NCI-H510A (cell line): ENCODE data around the gene LINGO3.
"Not testable (repeated sequence)": the region's sequence is repeated elsewhere in the genome, so short reads cannot be mapped to it uniquely, and the experiment has no call there.

Experiments
- DNase-seq: peaks from one replicate; lab custom pipeline; 2025; lab: John Stamatoyannopoulos, UW

Gene LINGO3, protein sequence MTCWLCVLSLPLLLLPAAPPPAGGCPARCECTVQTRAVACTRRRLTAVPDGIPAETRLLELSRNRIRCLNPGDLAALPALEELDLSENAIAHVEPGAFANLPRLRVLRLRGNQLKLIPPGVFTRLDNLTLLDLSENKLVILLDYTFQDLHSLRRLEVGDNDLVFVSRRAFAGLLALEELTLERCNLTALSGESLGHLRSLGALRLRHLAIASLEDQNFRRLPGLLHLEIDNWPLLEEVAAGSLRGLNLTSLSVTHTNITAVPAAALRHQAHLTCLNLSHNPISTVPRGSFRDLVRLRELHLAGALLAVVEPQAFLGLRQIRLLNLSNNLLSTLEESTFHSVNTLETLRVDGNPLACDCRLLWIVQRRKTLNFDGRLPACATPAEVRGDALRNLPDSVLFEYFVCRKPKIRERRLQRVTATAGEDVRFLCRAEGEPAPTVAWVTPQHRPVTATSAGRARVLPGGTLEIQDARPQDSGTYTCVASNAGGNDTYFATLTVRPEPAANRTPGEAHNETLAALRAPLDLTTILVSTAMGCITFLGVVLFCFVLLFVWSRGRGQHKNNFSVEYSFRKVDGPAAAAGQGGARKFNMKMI

DNA sequence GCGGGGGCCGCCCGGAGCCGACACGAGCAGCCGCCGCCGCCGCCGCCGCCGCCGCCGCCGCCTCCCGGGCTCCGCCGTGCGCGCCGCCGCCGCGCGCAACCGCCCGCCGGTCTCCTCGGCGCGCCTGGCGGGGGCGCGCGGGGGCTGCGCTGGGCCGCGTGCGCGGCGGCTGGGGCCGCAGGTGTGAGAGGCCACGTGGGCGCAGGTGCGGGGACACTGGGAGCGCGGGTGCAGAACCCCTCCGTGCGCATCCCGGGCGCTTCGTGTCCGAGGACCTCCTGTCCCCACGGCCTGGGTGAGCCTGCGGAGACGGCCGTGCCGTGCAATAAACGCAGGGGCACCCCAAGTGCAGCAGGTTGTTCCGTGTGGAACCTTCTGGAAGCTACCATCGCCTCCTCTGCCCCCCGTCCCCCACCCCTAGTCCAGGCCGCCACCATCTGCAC lies at the start of gene LINGO3:
TSS of gene LINGO3 (minus strand) at position 41 of the 443 bp plus-strand sequence. CDS start 16,378 bp downstream, outside the sequence.
- no peak for DNase-seq

DNA sequence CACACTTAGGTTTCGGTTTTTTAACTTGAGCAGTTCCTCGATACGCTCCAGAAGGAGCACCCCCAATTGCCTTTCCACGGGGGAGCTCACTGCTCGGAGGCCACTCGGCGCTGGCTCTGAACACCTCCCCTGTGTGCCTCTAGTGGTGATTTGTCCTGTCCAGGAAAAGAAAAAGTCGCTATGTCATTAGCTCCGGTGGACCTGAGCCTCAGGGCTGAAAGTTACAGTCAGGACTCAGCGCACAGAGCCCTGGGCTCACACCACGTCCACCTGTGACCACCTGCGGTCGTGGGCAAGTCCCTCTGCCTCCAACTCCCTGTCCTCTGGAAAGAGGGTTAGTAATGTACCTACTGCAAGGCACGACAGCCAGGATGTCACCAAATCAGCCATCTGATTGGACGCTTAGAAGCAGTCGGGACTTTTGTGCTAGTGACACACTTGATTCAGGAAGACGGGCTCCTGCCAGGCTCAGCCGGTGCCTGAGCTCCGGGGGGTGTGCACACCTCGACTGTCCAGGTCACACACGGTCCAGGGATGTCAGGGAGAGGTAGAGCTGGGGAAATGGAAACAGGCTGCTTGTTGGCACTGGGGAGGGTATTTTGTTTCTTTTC lies 48.2 kb upstream of the LINGO3 start:
- DNase-seq: no peak

DNA sequence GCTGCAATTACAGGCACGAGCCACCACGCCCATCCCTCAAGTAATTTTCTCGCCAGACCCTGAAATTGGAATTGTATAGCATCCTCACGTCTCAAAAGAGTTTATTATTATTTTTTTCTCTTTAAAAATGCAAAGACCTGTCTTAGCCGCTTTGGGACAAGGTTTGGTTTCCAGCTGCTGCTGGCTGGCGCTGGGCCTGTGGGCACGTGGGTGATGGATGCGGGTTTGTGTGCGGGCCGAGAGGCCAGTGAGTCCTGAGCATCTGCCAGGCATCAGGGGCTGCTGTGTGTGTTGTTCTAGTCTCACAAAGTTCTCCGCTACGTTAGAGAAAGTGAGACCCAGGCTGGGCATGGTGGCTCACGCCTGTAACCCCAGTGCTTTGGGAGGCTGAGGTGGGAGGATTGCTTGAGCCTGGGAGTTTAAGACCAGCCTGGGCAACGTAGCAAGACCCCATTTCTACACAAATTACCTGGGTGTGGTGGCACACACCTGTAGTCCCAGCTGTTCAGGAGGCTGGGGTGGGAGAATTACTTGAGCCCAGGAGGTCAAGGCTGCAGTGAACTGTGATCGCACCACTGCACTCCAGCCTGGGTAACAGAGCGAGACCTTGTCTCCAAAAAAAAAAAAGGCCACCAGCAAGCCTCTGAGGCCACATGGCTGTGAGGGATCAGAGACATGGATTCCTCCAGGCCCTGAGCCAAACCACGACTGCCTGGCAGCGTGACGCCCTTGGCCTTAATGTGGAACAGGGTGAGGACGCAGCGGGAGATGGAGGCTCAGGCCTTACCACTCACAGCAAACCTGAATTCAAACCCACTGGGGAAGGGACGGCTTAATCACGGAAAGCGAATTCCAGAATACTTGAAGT lies 47.4 kb upstream of the LINGO3 start:
- no peak for DNase-seq

GRCh38 chr19:2354670-2355069 lies 46.7 kb upstream of the LINGO3 start:
- no peak for DNase-seq

GRCh38 chr19:2353887-2354592 lies 46.1 kb upstream of the LINGO3 start:
- no peak for DNase-seq

DNA sequence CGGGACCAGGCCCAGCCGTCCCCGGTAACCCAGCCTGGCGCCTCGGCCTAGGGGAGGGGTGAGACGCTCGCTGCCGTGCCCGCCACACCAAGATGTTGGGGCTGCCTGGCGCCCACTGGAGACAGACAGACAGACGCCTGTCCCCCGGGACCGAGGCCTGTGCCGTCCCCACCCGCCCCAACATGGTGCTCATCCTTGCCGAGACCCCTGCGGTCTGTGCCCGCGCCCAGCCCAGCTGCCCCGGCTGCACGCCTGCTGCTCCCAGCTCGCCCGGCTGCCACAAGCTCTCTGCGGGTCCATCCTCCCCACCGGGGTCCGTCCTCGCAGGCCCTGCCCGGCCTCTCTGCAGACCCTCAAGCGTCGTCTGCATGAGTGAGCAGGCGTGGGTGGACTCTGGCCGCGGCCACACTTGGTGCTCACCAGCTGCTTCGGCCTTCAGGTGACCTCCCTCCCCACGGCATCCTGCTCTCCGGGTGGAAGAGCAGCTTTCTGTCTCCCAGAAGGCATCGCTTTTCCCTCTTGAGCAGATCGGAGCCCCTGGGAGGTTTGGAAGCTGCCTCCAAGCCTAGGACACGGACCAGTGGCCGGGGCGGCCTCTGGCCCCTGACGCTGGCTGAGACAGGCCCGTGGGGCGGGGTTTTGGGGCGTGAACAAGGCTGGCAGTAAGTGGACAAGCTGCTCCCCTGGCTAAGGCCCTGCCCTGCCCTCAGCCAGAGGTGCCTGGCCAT lies 45.4 kb upstream of the LINGO3 start:
- DNase-seq: no peak

- no peak for DNase-seq
Observed at GRCh38 chr19:2352121-2352520, 44.2 kb upstream of the LINGO3 start.

- DNase-seq: no peak
Observed at GRCh38 chr19:2351591-2351990, 43.6 kb upstream of the LINGO3 start.

DNA sequence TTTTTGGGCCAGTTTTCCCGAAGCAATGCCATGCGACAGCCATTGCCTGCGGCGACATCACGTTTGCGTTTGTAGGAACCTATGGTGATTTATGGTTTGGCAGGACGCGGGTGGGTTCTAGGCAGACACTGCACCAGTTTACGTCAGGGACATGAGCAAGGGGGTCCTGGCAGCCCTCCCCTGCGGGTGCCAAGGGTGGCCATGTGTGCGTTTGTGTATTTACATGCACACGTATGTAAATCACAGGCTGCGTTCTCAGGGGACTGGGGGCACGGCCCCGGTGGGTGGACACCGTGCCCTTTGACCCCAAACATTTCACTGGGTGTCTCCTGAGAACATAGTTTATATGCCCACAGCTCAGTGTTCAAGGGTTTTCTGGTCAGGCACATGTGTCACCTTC lies 42.7 kb upstream of the LINGO3 start:
- DNase-seq: no peak

DNA sequence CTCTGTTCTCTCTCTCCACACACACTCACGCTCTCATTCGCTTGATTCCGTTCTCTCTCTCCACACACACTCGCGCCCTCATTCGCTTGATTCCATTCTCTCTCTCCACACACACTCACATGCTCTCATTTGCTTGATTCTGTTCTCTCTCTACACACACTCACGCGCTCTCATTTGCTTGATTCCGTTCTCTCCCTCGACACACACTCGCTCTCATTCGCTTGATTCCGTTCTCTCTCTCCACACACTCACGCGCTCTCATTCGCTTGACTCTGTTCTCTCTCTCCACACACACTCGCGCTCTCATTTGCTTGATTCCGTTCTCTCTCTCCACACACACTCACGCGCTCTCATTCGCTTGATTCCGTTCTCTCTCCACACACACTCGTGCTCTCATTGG lies 41.9 kb upstream of the LINGO3 start:
- not testable (repeated sequence) for DNase-seq

DNA sequence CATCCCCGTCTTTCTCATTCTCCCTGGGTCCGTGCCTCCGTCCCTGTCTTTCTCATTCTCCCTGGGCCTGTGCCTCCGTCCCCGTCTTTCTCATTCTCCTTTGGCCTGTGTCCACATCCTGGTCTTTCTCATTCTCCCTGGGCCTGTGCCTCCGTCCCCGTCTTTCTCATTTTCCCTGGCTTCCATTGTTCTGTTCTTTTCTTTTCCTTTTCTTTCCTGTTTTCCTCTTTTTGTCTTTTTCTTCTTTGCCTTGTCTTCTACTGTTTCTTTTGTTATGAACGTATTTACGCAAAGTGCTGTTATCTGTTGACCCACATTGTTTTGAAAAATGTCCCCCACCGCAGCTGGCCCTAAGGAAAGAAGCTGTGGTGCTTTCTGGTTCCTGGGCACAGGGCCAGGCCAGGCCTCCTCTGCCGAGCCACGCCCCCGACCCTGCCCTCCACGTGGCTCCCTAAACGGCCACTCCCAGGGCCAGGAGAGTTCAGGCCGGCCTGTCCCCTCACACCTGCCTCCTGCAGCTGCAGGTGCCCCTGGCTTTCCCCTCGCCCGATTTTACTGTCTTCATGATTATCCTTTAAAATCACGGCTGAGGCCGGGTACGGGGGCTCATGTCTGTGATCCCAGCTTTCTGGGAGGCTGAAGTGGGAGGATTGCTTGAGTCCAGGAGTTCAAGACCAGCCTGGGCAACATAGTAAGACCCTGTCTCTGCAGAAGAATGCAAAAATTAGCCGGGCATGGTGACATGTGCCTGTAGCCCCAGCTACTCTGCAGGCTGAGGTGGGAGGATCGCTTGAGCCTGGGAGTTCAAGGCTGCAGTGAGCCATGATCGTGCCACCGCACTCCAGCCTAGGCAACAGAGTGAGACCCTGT lies 38.1 kb upstream of the LINGO3 start:
- no peak for DNase-seq

DNA sequence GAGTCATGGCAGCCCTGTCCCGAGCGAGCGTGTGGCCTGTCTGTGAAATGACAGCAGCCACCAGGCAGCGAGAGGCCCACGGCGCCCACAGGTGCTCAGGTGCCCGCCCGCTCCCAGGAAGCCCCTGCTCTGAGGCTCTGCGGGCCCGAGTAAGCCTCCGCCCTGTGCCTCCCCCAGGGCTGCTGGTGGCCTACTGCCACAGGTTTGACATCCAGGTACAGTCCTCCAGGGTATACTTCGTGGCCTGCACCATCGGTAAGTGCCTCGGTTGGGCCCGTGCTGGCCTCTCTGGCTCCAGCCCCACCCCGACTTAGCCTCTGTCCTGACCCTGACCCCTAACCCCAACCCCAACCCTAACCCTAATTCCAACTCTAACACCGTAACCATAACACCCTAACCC lies 37.1 kb upstream of the LINGO3 start:
- no peak for DNase-seq

- no peak for DNase-seq
Observed at GRCh38 chr19:2344381-2344870, 36.5 kb upstream of the LINGO3 start.

DNA sequence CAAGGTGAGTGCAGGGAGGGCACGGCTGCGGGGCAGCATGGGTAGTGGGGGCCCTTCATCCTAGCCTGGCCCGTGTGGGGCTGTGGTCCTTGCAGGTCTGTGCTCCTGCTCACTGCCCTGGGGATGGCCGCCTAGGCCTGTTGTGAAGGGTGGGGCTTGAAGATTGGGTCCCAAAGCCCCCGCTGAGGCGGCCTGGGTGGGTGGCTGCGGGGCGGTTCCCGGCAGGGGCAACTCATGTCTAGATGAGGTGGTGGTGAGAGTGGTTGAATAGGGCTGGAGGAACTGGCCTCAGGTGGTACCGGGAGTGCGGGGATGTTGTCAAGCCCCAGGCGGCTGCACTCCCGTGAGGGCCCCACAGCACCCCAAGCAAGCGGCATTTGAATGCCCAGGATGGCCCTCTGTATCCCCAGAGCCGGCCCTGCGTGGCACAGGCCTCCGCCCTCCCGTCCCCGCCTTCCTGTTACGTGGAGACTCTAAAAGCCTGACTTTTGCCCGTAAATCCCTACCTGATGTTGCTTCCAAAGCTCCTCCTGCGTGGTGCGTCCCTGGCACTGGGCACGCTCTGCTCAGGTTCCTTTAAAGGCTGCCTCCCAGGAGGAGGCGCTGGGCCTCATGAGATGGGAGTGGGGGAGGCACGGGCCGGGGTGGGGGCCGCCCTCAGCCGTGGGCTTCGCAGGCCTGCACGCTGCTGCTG lies 35.5 kb upstream of the LINGO3 start:
- DNase-seq: no peak

DNA sequence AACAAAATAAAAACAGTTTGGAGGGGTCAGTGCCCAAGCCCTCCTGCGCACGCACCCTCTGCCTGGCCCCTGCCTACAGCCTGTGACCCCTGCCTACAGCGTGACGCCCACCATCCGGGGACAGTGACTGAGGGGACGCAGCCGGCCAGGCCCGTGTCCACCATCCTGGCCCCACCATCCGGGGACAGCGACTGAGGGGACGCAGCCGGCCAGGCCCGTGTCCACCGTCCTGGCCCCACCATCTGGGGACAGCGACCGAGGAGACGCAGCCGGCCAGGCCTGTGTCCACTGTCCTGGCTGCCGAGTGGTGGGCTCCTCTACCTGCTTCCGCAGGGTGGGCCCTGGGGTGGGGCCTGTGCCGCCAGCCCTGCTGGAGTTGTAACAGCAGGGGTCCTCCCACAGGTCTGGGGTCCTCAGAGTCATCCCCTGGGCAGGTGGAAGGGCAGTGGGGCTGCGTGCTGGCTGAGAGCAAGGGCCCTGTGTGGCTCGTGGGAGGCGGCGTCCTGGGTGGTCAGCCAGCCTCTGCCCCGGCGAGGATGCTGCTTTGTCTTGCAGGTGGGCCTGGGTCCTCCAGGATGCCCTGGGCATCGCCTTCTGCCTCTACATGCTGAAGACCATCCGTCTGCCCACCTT lies 34.8 kb upstream of the LINGO3 start:
- no peak for DNase-seq

GRCh38 chr19:2341982-2342381 lies 34.0 kb upstream of the LINGO3 start:
- no peak for DNase-seq

GRCh38 chr19:2341244-2341751 lies 33.3 kb upstream of the LINGO3 start:
- no peak for DNase-seq

GRCh38 chr19:2340496-2341243 lies 32.7 kb upstream of the LINGO3 start:
- DNase-seq: no peak
